ENCODE data around the gene ZNF432. TPM values are rescaled to one million over a fixed set of nuclear protein-coding genes. Genes with fewer than 3 reads are reported as not detected.

Gene ZNF432
- total RNA-seq, 2 donors from 2014 or later: 21.3 to 31.0 TPM

- Mint-ChIP-seq H3K27ac (peak overlapping the region; percentile 99), H3K4me1 (peaks cover 4% of the 10 kb centered on the region), H3K36me3 (ENCODE audit: low read depth) (peaks cover 47% of the 10 kb centered on the region), H3K4me3 (peak overlapping the region; percentile 99), H3K9me3 (peaks cover 31% of the 10 kb centered on the region), H3K27me3 (ENCODE audit: insufficient read depth) (no peaks in the 10 kb centered on the region)
- H3K27ac ChIP-seq (ENCODE audit: low read depth, low read length): no peak overlapping the region
- WGBS, 2 experiments (ENCODE audit: insufficient coverage in 1 of 2, insufficient read length in 1 of 2): 4 to 22% methylated on average over 3 to 9 of the region's 9 CpGs
- TF ChIP-seq CTCF (conservative IDR thresholded peaks at IDR 0.05): no peak
- DNase-seq: peak; percentile 63
- peaks cover 25% of the 10 kb centered on the region for H3K36me3 ChIP-seq (ENCODE audit: control insufficient read depth, insufficient read depth, low read length)
- no peaks in the 10 kb centered on the region for H3K4me1 ChIP-seq (ENCODE audit: control insufficient read depth, insufficient read depth, low read length)
- peak overlapping the region; percentile 92 for H3K4me3 ChIP-seq (ENCODE audit: low read length)
- peak overlapping the region; percentile 69 for H3K9ac ChIP-seq (ENCODE audit: extremely low read depth, low read length, poor library complexity, severe bottlenecking)
- H3K9me3 ChIP-seq (ENCODE audit: control insufficient read depth, low read length): peaks cover 62% of the 10 kb centered on the region
- no peaks in the 10 kb centered on the region for H3K27me3 ChIP-seq (ENCODE audit: control insufficient read depth, insufficient read depth, low read length, poor library complexity, severe bottlenecking)
Observed at GRCh38 chr19:52007451-52007805, 41.2 kb downstream of the ZNF432 start.

GRCh38 chr19:51994048-51994644, 54.5 kb downstream of the ZNF432 start:
- DNase-seq: no peak
- Histone ChIP-seq H3K9ac (ENCODE audit: extremely low read depth, low read length, poor library complexity, severe bottlenecking) (no peak overlapping the region), H3K27me3 (ENCODE audit: control insufficient read depth, insufficient read depth, low read length, poor library complexity, severe bottlenecking) (no peaks in the 10 kb centered on the region), H3K4me3 (ENCODE audit: low read length) (peak overlapping the region; percentile 57), H3K9me3 (ENCODE audit: control insufficient read depth, low read length) (peaks cover 100% of the 10 kb centered on the region), H3K36me3 (ENCODE audit: control insufficient read depth, insufficient read depth, low read length) (peaks cover 83% of the 10 kb centered on the region), H3K4me1 (ENCODE audit: control insufficient read depth, insufficient read depth, low read length) (no peaks in the 10 kb centered on the region), H3K27ac (ENCODE audit: low read depth, low read length) (no peak overlapping the region)
- TF ChIP-seq CTCF (conservative IDR thresholded peaks at IDR 0.05): no peak
- WGBS, 2 experiments (ENCODE audit: insufficient coverage in 1 of 2, insufficient read length in 1 of 2): 88 to 100% methylated on average over 2 of the region's 2 CpGs
- Mint-ChIP-seq H3K9me3 (peaks cover 100% of the 10 kb centered on the region), H3K4me1 (no peaks in the 10 kb centered on the region), H3K27ac (no peak overlapping the region), H3K27me3 (ENCODE audit: insufficient read depth) (no peaks in the 10 kb centered on the region), H3K4me3 (no peak overlapping the region), H3K36me3 (ENCODE audit: low read depth) (peaks cover 86% of the 10 kb centered on the region)

GRCh38 chr19:51993422-51993821, 55.2 kb downstream of the ZNF432 start:
- H3K9me3 ChIP-seq (ENCODE audit: control insufficient read depth, low read length): peaks cover 100% of the 10 kb centered on the region

More at GRCh38 chr19:51993422-51993821, 55.2 kb downstream of the ZNF432 start:
- Histone ChIP-seq H3K36me3 (ENCODE audit: control insufficient read depth, insufficient read depth, low read length) (peaks cover 76% of the 10 kb centered on the region), H3K27ac (ENCODE audit: low read depth, low read length) (no peak overlapping the region), H3K27me3 (ENCODE audit: control insufficient read depth, insufficient read depth, low read length, poor library complexity, severe bottlenecking) (no peaks in the 10 kb centered on the region), H3K4me3 (ENCODE audit: low read length) (peak overlapping the region; percentile 57), H3K9ac (ENCODE audit: extremely low read depth, low read length, poor library complexity, severe bottlenecking) (no peak overlapping the region), H3K4me1 (ENCODE audit: control insufficient read depth, insufficient read depth, low read length) (no peaks in the 10 kb centered on the region)
- Mint-ChIP-seq H3K9me3 (peaks cover 100% of the 10 kb centered on the region), H3K4me3 (no peak overlapping the region), H3K27ac (no peak overlapping the region), H3K4me1 (no peaks in the 10 kb centered on the region), H3K36me3 (ENCODE audit: low read depth) (peaks cover 79% of the 10 kb centered on the region), H3K27me3 (ENCODE audit: insufficient read depth) (no peaks in the 10 kb centered on the region)
- TF ChIP-seq CTCF (conservative IDR thresholded peaks at IDR 0.05): no peak
- DNase-seq: no peak
- WGBS, 2 experiments (ENCODE audit: insufficient coverage in 1 of 2, insufficient read length in 1 of 2): 93 to 95% methylated on average over 8 to 10 of the region's 10 CpGs
